Small intestine (tissue), 16 donors: ENCODE measurements around the gene TRIB2. TPM values are rescaled to one million over a fixed set of nuclear protein-coding genes. Genes with fewer than 3 reads are reported as not detected.

ENCODE experiments used
- DNase-seq, 2 donors: peaks; one replicate each; pipeline versions ENCODE4 v3.0.0 to v3.0.0-alpha.2; 2013
- FAIRE-seq: peaks from 2 replicates; lab custom pipeline; 2012; peaks lifted over from hg19 to GRCh38; lab: Jason Lieb, UNC
- H3K27ac ChIP-seq, 3 donors: one replicate each; pipeline ENCODE4 v1.5.1; 2013; ENCODE audit warnings: low read length in 2 of 3, mild to moderate bottlenecking in 2 of 3, control low read depth in 1 of 3, inconsistent platforms in 1 of 3, low read depth in 1 of 3, moderate library complexity in 1 of 3
- H3K27me3 ChIP-seq, 3 donors: one replicate each; pipeline ENCODE4 v1.6.1; 2013; ENCODE audit warnings: low read length in 3 of 3, inconsistent platforms in 1 of 3; ENCODE audit not compliant: control insufficient read depth in 3 of 3, insufficient read depth in 3 of 3
- H3K36me3 ChIP-seq, 3 donors: one replicate each; pipeline ENCODE4 v1.6.1; 2013; ENCODE audit warnings: low read length in 3 of 3, inconsistent platforms in 1 of 3, low read depth in 1 of 3, mild to moderate bottlenecking in 1 of 3, moderate library complexity in 1 of 3; ENCODE audit not compliant: control insufficient read depth in 3 of 3, insufficient read depth in 2 of 3
- H3K4me1 ChIP-seq, 3 donors: one replicate each; pipeline ENCODE4 v1.6.1; 2013; ENCODE audit warnings: low read length in 2 of 3, inconsistent platforms in 1 of 3, low read depth in 1 of 3, mild to moderate bottlenecking in 1 of 3, moderate library complexity in 1 of 3; ENCODE audit not compliant: control insufficient read depth in 3 of 3, insufficient read depth in 2 of 3
- H3K4me3 ChIP-seq, 3 donors: one replicate each; pipeline ENCODE4 v1.5.1; 2013; ENCODE audit warnings: low read length in 3 of 3, control low read depth in 1 of 3, inconsistent platforms in 1 of 3, low read depth in 1 of 3, mild to moderate bottlenecking in 1 of 3, moderate library complexity in 1 of 3
- H3K9me3 ChIP-seq, 2 donors: one replicate each; pipeline ENCODE4 v1.6.1; 2013; ENCODE audit warnings: low read depth in 1 of 2, low read length in 1 of 2; ENCODE audit not compliant: control insufficient read depth in 2 of 2, insufficient read depth in 1 of 2
- WGBS, 3 donors: extraction: QIAGEN DNeasy Blood & Tissue Kit; methylation state at CpG; one replicate each; pipeline ENCODE4 v1.1.7; 2013; 5-methylcytosine and 5-hydroxymethylcytosine counted together
- long read RNA-seq, 10 donors: transcript quantifications; one replicate each; lab custom pipeline, GENCODE V29; 2026
- polyA plus RNA-seq, 4 donors: library from polyadenylated mRNA; stranded (reverse) in 3 of 4; unstranded in 1 of 4; fragments of 200-250 nt in 3 of 4; fragments of 120-200 nt in 1 of 4; gene quantifications; one replicate each; pipeline versions ENCODE4 v1.2.1 to v1.2.3, GENCODE V29; 2013
- donor health status: healthy with polysubstance abuse.
- donor health status: control.
- donor health status: control.
- donor health status: Bipolar disorder and iron deficiency.
- donor health status: healthy.

TRIB2 gene
- 10 to 100 TPM in 3 of 4 donors, 1 to 10 TPM in 1; 7.3 to 20.1 (median 13.7) TPM for polyA plus RNA-seq
- long read RNA-seq, donor 1 = 0 reads
- long read RNA-seq, donor 2, full-length matches to known transcripts = 2 of 2 reads
- long read RNA-seq, donor 2, partial matches to known transcripts = 0 of 2 reads
- long read RNA-seq, donor 2, other reads (novel, unspliced or antisense) = 0 of 2 reads
- long read RNA-seq, donor 3, full-length matches to known transcripts = 3 of 3 reads
- long read RNA-seq, donor 3, partial matches to known transcripts = 0 of 3 reads
- long read RNA-seq, donor 3, other reads (novel, unspliced or antisense) = 0 of 3 reads
- long read RNA-seq, donor 4 = 0 reads
- long read RNA-seq, donor 5, full-length matches to known transcripts = 1 of 1 reads
- long read RNA-seq, donor 5, partial matches to known transcripts = 0 of 1 reads
- long read RNA-seq, donor 5, other reads (novel, unspliced or antisense) = 0 of 1 reads
- long read RNA-seq, donor 6, full-length matches to known transcripts = 2 of 2 reads
- long read RNA-seq, donor 6, partial matches to known transcripts = 0 of 2 reads
- long read RNA-seq, donor 6, other reads (novel, unspliced or antisense) = 0 of 2 reads
- long read RNA-seq, donor 7 = 0 reads
- long read RNA-seq, donor 8, partial matches to known transcripts = 0 of 1 reads
- long read RNA-seq, donor 8, other reads (novel, unspliced or antisense) = 0 of 1 reads
- long read RNA-seq, donor 9, full-length matches to known transcripts = 1 of 1 reads
- long read RNA-seq, donor 9, partial matches to known transcripts = 0 of 1 reads
- long read RNA-seq, donor 9, other reads (novel, unspliced or antisense) = 0 of 1 reads
- long read RNA-seq, donor 10, full-length matches to known transcripts = 20 of 20 reads
- long read RNA-seq, donor 10, partial matches to known transcripts = 0 of 20 reads
- long read RNA-seq, donor 10, other reads (novel, unspliced or antisense) = 0 of 20 reads

DNA sequence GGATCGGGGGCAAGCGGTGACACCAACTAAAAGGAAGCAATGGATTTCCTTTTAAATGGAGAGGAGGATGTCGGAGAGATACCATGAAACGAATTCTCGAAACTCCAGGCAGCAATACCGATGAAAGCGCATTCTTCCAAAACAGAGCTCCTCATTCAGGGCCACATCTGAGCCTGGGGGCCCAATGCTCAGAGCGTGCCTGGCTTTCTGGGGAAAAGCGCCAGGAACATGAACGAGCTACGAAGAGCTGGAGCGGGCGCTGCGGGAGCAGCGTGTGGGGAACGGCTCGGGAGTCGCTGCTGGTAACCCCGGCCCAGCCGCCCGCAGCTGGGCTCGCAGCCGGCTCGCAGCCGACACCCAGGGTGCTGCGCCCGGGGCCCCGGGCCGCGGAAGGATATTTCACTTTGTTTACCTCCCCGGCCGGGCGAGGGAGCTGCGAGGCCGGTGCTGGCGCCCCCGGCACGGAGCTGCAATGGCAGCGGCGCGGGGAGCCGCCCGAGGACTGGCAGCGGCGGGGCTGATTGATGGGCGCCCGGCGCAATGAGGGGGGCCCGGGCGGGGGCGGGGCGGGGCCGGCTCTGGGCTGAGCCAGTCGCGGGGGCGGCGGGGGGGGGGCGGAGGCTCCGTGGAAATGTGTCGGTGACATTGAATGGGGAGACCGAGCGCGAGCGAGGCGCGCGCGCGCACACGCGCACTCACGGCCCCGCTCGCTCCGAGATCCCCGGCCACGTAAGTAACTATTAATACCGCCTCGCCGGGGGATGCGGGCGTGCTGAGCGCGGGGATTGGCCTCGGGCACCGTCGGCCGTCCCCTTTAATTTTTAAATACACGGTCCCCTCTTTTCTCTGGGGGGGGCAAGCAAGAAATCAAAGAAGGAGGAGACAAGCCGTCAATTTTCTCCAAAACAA lies at the start of gene TRIB2:
TRIB2 (plus strand) TSS at position 655 of the 909 bp plus-strand sequence. CDS start 1,372 bp downstream, outside the sequence.
- Histone ChIP-seq H3K27me3 (peaks cover 0 to 47% (median 0%) of the 10 kb centered on the region in 3 donors), H3K9me3 (no peaks in the 10 kb centered on the region), H3K4me1 (peaks cover 0 to 6% (median 6%) of the 10 kb centered on the region in 3 donors), H3K36me3 (no peaks in the 10 kb centered on the region), H3K4me3 (peak within 1 kb of the TSS; percentile 57 to 75 (median 59)), H3K27ac (peak within 1 kb of the TSS; percentile 68 to 95 (median 74))
- WGBS, 3 donors = 0 to 1% (median 0%) methylated on average over 65 to 90 of the region's 90 CpGs
- DNase-seq (peak; percentile 73 to 85), FAIRE-seq (no peak)

DNA sequence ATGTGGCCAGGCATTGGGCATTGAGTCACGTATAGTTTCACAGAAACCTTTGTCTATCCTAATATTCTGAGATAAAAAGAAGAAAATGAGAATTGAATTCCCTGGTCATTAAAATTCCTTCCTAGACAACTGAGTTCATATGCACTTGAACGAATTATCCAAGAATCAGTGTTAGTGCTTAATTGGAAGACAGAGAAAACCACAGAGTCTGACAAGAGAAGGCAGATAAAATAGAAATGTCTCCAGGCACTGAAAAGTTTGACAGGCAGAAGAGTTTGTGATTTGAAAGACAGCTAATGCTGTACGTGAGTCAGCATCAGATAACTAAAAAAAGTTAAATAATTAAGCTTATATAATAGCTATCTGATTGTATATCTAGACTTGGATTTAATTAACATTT lies 47.7 kb upstream of the TRIB2 start:
- 69 to 83% (median 78%) methylated on average over 3 of the region's 3 CpGs for WGBS, 3 donors

GRCh38 chr2:12672711-12673315 lies 43.9 kb upstream of the TRIB2 start:
- Histone ChIP-seq H3K27me3 (no peaks in the 10 kb centered on the region), H3K4me3 (no peak overlapping the region), H3K36me3 (no peaks in the 10 kb centered on the region), H3K9me3 (peaks cover 0 to 8% of the 10 kb centered on the region in 2 donors), H3K4me1 (peaks cover 0 to 3% (median 0%) of the 10 kb centered on the region in 3 donors), H3K27ac (no peak overlapping the region)
- DNase-seq (no peak), FAIRE-seq (no peak)
- 84 to 96% (median 94%) methylated on average over 8 of the region's 8 CpGs for WGBS, 3 donors

More for the DNA sequence above, 47.7 kb upstream of the TRIB2 start:
- FAIRE-seq (no peak), DNase-seq (no peak)
- Histone ChIP-seq H3K4me1 (no peaks in the 10 kb centered on the region), H3K36me3 (no peaks in the 10 kb centered on the region), H3K27ac (no peak overlapping the region), H3K27me3 (no peaks in the 10 kb centered on the region), H3K9me3 (peaks cover 0 to 2% of the 10 kb centered on the region in 2 donors), H3K4me3 (no peak overlapping the region)

DNA sequence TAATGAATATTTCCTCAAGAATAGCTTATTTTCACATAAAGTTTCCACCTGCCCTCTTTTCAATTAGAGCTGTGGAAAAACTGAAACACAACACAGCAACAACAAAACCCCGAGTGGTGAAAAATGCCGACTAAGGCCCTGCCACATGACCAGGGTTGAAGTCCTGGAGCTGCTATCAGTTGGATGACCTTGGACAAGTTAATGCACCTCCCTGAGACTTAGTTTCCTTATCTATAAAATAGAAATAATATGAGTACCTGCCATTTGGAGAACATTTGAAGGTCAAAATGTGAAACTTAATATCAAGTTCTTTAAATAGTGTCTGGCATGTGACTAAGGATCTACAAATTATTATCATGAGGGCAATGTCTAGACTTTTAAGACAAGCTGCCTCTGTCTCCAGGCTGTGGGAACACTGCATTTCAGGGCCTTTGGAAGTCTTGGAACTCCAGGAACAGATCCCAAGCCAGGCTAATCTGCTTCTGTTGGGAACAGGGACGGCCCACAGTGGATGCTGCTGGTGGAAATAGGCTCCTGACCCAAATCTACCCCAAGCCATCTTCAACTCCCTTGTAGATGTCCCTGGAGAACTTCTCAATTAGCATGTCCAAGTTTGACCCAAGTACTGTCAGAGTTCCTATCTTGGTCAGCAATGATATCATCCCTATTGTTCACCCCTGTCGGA lies 42.0 kb upstream of the TRIB2 start:
- H3K4me1 ChIP-seq = peaks cover 0 to 3% (median 0%) of the 10 kb centered on the region in 3 donors
- WGBS, 3 donors = 47 to 68% (median 47%) methylated on average over 4 of the region's 4 CpGs
- H3K9me3 ChIP-seq = peaks cover 0 to 15% of the 10 kb centered on the region in 2 donors
- H3K27ac ChIP-seq = peak overlapping the region; percentile 21 to 72 (median 42)
- DNase-seq (peak in 1 of 2 donors; percentile 81), FAIRE-seq (no peak)
- H3K4me3 ChIP-seq = no peak overlapping the region
- H3K27me3 ChIP-seq = no peaks in the 10 kb centered on the region
- H3K36me3 ChIP-seq = no peaks in the 10 kb centered on the region

- Histone ChIP-seq H3K4me1 (peaks cover 0 to 3% (median 0%) of the 10 kb centered on the region in 3 donors), H3K36me3 (no peaks in the 10 kb centered on the region), H3K9me3 (peaks cover 0 to 17% of the 10 kb centered on the region in 2 donors), H3K27me3 (no peaks in the 10 kb centered on the region), H3K4me3 (no peak overlapping the region), H3K27ac (peak overlapping the region; percentile 21 to 83 (median 79))
- FAIRE-seq = no peak
- peak in 1 of 2 donors; percentile 98 for DNase-seq
- WGBS, 3 donors = 26 to 71% (median 45%) methylated on average over 7 of the region's 7 CpGs
Measured at GRCh38 chr2:12675352-12675795, 41.4 kb upstream of the TRIB2 start.

DNA sequence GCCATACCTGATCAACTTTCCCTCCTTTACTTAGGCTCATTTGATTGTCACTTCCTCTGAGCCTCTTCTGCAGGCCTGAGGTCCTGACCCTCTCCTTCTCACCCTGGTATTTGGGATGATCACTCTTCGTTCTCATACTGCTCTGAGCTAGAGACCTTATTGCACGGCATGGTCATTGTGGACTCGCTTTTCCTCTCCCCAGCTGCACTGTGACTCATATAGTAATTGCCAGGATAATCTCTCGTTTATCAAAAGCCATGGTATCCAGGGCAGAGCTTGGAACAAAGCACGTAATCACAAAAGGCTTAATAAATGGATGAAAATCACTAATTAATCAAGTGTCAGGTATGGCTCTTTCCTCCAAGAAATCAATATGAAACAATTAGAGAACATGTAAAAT lies 40.9 kb upstream of the TRIB2 start:
- H3K27me3 ChIP-seq = no peaks in the 10 kb centered on the region
- peak overlapping the region in 2 of 3 donors; percentile 79 to 83 for H3K27ac ChIP-seq
- H3K4me3 ChIP-seq = no peak overlapping the region
- H3K36me3 ChIP-seq = no peaks in the 10 kb centered on the region
- H3K9me3 ChIP-seq = peaks cover 0 to 21% of the 10 kb centered on the region in 2 donors
- FAIRE-seq = no peak
- 13 to 60% (median 31%) methylated on average over 5 of the region's 5 CpGs for whole genome bisulfite sequencing, 3 donors
- DNase-seq = peak in 1 of 2 donors; percentile 91
- H3K4me1 ChIP-seq = peaks cover 0 to 3% (median 0%) of the 10 kb centered on the region in 3 donors

DNA sequence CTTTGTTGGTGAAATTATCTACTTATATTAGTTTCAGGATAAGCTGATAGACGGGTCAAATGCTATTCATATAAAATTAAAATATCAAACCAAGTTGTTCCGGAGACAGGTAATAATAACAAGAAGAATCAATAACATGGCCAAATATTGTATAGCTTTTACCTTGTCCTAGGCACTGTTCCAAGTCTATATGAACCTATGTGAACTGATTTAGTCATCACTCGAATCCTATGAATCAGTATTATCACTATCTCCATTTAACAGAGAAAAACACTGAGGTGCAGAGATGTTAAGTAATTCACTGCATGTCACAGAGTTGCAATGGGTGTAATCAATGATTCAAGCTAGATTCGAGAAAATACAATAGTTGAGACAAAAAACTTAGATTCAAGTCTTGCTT lies 40.0 kb upstream of the TRIB2 start:
- Histone ChIP-seq H3K27ac (no peak overlapping the region), H3K9me3 (peaks cover 0 to 23% of the 10 kb centered on the region in 2 donors), H3K27me3 (no peaks in the 10 kb centered on the region), H3K4me3 (no peak overlapping the region), H3K36me3 (no peaks in the 10 kb centered on the region), H3K4me1 (peaks cover 0 to 3% (median 0%) of the 10 kb centered on the region in 3 donors)
- FAIRE-seq (no peak), DNase-seq (peak in 1 of 2 donors; percentile 74)
- 33 to 75% (median 56%) methylated on average over 4 of the region's 4 CpGs for WGBS, 3 donors
